T-helper 2 cell (primary cell): Measurements from ENCODE around the gene CHERP.
"Not testable (repeated sequence)": the region's sequence is repeated elsewhere in the genome, so short reads cannot be mapped to it uniquely, and the experiment has no call there.

Experiments
- DNase-seq, 5 experiments: peaks; one replicate each; pipeline versions ENCODE4 v3.0.0 to v3.0.0-alpha.2; 2012 to 2022

CHERP gene

GRCh38 chr19:16577531-16577985 lies 35.3 kb upstream of the CHERP start:
- no peak for DNase-seq

- DNase-seq: no peak
Observed at GRCh38 chr19:16576690-16577530, 34.7 kb upstream of the CHERP start.

DNA sequence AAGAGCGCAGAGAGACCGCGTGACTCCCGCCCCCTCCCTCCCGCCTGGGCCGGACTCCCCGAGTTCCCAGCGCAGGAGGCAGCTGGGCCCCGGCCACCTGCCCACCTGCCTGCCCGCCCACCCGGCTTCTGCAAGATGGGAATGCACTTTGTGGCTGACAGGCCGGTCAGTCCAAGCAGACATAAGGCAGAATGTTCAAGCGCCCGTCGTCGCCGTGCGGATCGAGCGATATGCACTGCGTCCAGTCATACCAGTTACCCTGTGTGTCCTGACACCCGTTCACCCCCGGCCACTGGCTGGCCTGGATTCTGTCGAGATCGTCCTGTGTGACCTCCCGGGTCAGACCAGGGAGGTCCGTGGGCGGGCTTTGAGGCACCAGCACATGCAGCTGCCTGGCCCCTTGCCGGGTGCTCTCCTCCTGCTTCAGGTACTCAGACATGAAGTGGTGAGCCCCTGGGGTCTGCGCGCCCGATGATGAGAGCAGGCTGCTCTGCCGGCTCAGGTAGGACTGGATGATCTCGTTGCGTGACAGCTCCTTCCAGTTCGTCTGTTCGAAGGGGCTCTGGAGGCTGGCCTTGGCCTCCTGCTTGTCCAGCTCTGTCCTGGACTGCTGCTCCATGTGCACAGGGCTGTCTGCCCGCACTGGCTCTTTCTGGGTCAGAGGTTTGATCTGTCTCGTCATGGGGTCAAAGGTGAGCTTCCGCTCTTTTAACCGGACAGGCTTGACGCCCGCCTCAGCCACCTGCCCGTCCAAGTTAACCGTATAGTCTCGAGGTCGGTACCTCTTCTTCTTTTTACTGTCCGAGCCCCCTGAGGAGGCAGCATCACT lies 33.8 kb upstream of the CHERP start:
- no peak for DNase-seq

DNA sequence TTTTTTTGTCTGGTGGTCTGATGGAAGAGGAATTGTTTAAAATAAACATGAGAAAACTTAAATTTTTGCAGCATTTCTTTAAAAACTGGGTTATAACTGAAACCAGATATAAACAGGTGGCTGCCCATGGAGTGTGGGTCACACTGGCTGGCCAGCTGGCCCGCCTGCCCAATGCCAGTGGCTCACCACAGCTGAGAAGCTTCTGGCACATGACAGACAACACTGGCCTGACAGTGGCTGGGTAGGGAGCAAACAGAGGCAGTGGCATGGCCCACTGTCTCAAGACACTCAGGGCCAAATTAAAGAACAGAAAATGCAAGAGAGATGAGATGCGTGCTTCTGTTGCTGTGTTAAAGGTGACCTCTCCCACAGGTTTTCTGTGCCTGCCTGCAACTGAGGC lies 33.0 kb upstream of the CHERP start:
- no peak for DNase-seq

- DNase-seq: no peak
Observed at GRCh38 chr19:16573925-16574324, 31.7 kb upstream of the CHERP start.

DNA sequence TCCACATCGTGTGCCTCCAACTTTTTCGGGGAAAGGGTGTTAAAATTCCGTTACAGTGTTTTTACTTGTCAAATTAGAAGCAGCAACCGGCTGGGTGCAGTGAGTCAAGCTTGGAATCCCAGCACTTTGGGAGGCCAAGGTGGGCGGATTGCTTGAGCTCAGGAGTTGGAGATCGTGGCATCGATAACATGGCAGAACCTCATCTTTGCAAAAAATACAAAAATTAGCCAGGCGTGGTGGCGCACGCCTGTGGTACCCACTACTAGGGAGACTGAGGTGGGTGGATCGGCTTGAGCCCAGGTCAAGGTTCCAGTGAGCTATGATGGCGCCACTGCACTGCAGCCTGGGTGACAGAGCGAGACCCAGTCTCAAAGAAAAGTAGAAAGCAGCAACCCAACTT lies 31.1 kb upstream of the CHERP start:
- DNase-seq: no peak

- DNase-seq: peak; percentile 77 to 97 (median 87)
Observed at GRCh38 chr19:16572332-16573211, 30.3 kb upstream of the CHERP start, which contains the start of gene SLC35E1. TSS of gene SLC35E1 (minus strand) at chr19:16572415. CDS start at chr19:16572364, 51 bp downstream.

DNA sequence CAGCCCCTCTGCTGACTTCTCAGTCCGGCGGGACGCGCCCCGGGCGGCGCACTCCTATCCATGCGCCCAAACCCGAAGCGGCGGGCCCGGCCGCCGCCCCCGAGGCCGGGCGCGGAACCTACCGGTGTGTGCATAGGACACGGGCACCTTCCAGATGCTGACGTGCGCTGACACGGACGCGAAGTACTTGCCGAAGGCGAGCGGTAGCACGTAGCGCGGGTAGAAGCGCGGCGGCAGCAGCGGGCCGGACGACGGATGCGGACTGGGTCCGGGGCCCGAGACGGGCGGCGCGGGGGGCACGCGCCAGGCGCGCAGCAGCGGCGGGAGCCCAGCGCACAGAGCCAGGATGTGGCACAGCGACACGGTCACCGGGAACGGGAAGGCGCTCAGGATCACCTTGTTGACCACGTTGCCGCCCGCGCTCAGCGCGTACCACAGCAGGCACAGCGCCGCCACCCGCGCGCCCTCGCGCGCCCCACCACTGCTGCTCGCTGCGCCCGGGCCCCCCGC lies 29.6 kb upstream of the CHERP start:
- peak in 2 of 5 experiments; percentile 32 to 79 for DNase-seq

DNA sequence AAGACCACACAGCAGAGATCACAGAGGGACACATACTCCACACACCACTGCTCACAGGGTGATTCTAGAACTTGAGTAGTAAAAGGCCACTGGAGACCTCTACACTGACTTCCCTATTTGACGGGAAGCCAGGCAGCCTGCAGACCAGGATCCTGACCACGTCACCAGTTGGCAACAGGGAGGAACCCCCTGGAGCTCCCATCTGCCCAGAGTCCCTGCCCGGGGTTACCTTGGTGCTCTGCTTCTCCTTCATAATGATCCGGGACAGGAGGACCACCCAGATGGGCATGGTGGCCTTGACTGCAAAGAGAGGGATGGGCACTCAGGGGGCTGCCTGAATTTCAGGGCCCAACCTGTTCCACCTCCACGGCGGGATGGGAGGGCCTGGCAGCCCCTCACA lies 29.0 kb upstream of the CHERP start:
- DNase-seq: no peak

- DNase-seq: no peak
Observed at GRCh38 chr19:16569609-16570320, 27.5 kb upstream of the CHERP start.

GRCh38 chr19:16566702-16567101 lies 24.5 kb upstream of the CHERP start:
- no peak for DNase-seq

GRCh38 chr19:16566161-16566560 lies 23.9 kb upstream of the CHERP start:
- peak; percentile 57 to 99 (median 84) for DNase-seq

DNA sequence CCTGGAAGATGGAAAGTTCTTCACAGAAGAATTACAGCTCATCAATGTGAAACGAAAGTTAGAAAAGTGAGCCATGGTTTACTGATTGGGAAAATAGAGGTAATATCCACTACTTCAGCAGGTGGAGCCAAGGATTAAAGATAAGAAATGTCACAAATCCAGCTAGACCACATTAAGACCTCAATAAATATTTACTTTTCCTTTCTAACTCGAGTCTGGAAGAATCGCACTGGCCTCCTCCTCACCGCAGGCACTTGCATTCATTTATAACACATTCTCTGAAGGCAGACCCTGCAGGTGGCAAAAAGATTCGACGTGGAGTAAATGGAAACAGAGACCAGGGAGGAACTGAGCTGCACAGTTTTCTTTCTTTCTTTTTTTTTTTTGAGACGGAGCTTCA lies 22.6 kb upstream of the CHERP start:
- no peak for DNase-seq

- no peak for DNase-seq
Observed at GRCh38 chr19:16562608-16563025, 20.4 kb upstream of the CHERP start.

DNA sequence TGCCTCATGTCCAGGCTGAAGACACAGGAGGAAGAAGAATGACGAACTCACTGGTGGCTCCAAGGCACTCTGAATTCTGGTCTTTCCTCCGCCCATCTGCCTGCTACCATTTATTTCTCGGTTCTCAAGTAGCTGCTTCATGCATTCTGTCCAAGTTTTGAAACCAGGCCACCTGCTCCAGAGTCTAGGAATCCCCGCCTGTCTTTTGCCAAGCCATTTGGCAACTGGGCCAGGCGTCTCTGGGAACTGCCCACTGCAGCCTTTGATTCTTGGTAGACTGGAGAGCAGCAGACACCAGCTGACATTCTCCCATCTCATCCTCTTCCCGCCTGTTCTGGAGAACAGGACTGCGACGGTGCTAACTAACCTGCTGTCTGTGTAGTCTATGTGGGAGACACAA lies 19.1 kb upstream of the CHERP start:
- DNase-seq: no peak

GRCh38 chr19:16559780-16560276 lies 17.6 kb upstream of the CHERP start:
- DNase-seq: no peak

GRCh38 chr19:16554776-16555175 lies 12.5 kb upstream of the CHERP start:
- DNase-seq: no peak

GRCh38 chr19:16551902-16552301 lies 9.7 kb upstream of the CHERP start:
- DNase-seq: not testable (repeated sequence)

DNA sequence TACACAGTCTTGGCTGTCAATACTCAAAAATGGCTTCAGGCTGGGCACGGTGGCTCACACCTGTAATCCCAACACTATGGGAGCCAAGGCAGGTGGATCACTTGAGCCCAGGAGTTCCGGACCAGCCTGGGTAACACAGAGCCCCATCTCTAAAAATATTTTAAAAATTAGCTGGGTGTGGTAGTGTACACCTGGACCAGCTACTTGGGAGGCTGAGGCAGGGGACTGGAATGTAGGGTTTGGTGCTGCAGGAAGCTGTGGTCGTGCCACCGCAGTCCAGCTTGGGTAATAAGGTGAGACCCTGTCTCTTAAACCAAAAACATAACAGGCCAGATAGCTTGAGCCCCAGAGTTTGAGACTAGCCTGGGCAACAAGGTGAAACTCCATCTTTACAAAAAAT lies 6.7 kb upstream of the CHERP start:
- DNase-seq: no peak

DNA sequence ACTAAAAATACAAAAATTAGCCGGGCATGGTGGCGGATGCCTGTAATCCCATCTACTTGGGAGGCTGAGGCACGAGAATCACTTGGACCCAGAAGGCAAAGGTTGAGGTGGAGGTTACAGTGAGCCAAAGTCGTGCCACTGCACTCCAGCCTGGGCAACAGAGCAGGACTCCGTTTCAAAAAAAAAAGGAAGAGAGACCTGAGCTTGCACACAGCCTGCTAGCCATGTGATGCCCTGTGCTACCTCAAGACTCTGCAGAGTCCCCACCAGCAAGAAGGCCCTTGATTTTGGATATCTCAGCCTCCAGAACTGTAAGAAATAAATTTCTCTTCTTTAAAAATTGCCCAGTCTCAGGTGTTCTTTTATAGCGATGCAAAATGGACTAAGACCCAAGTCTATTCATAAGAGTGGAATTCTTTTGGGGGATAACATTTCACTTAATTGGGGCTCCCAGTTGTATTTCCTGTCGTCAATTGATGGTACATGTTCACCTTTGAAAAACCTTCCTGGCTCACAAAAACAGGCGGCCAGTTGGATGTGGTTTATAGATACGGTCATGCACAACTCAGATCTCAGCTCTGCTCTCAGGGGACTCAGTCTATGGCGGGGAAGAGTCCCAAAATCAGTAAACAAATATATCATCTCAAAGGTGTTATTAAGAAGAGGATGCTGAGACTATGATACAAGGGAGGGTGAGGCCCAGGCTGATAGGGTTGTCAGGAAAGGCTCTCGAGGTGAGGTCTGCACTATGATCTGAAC lies 2.4 kb upstream of the CHERP start:
- DNase-seq: peak in 1 of 5 experiments; percentile 79

- peak in 1 of 5 experiments; percentile 25 for DNase-seq
Observed at GRCh38 chr19:16543734-16544133, 1.5 kb upstream of the CHERP start.
